Kidney tubule cell (primary cell): Measurements from ENCODE around the gene AADACL4.

Experiments
- DNase-seq: peaks from one replicate; pipeline ENCODE4 v3.0.0-alpha.2; 2018; ENCODE audit warnings: low spot score

AADACL4 gene

GRCh38 chr1:12643785-12644184 lies at the start of gene AADACL4:
Gene AADACL4 (plus strand): TSS chr1:12644085. CDS start chr1:12644547, 462 bp downstream.
- no peak for DNase-seq

- no peak for DNase-seq
Observed at GRCh38 chr1:12594490-12594889, 49.4 kb upstream of the AADACL4 start.

- peak; percentile 66 for DNase-seq
Observed at GRCh38 chr1:12594966-12595756, 48.7 kb upstream of the AADACL4 start.

- DNase-seq = no peak
Observed at GRCh38 chr1:12595757-12596006, 48.2 kb upstream of the AADACL4 start.

- peak; percentile 92 for DNase-seq
Observed at GRCh38 chr1:12596007-12596821, 47.7 kb upstream of the AADACL4 start.

- DNase-seq = peak; percentile 70
Observed at GRCh38 chr1:12597792-12598191, 46.1 kb upstream of the AADACL4 start.

GRCh38 chr1:12598974-12599373 lies 44.9 kb upstream of the AADACL4 start:
- no peak for DNase-seq

- DNase-seq = no peak
Observed at GRCh38 chr1:12599657-12600056, 44.2 kb upstream of the AADACL4 start.

GRCh38 chr1:12600335-12600734 lies 43.5 kb upstream of the AADACL4 start:
- DNase-seq = no peak

GRCh38 chr1:12600880-12601633 lies 42.8 kb upstream of the AADACL4 start:
- peak; percentile 47 for DNase-seq

GRCh38 chr1:12601700-12602658 lies 41.9 kb upstream of the AADACL4 start:
- peak; percentile 91 for DNase-seq

GRCh38 chr1:12602659-12603024 lies 41.2 kb upstream of the AADACL4 start:
- no peak for DNase-seq

GRCh38 chr1:12603224-12603623 lies 40.7 kb upstream of the AADACL4 start:
- no peak for DNase-seq

GRCh38 chr1:12604114-12604874 lies 39.6 kb upstream of the AADACL4 start:
- peak; percentile 94 for DNase-seq

- no peak for DNase-seq
Observed at GRCh38 chr1:12604986-12605385, 38.9 kb upstream of the AADACL4 start.

GRCh38 chr1:12607263-12607662 lies 36.6 kb upstream of the AADACL4 start:
- no peak for DNase-seq

- no peak for DNase-seq
Observed at GRCh38 chr1:12608311-12608957, 35.5 kb upstream of the AADACL4 start.

GRCh38 chr1:12609469-12610003 lies 34.3 kb upstream of the AADACL4 start:
- no peak for DNase-seq

- DNase-seq = no peak
Observed at GRCh38 chr1:12610305-12610935, 33.5 kb upstream of the AADACL4 start.

- DNase-seq = no peak
Observed at GRCh38 chr1:12610941-12611340, 32.9 kb upstream of the AADACL4 start.
